NCI-H1105 (cell line): ENCODE data around the gene ANTXR2.

ENCODE experiments used
- DNase-seq: peaks from one replicate; lab custom pipeline; 2025; lab: John Stamatoyannopoulos, UW

ANTXR2 gene

GRCh38 chr4:80092088-80092487 is 19.1 kb upstream of the ANTXR2 start:
- no peak for DNase-seq

GRCh38 chr4:80091688-80092087 is 18.7 kb upstream of the ANTXR2 start:
- no peak for DNase-seq

GRCh38 chr4:80091184-80091583 is 18.2 kb upstream of the ANTXR2 start:
- DNase-seq = no peak

GRCh38 chr4:80090090-80090489 is 17.1 kb upstream of the ANTXR2 start:
- no peak for DNase-seq

- no peak for DNase-seq
Observed at GRCh38 chr4:80088471-80088870, 15.4 kb upstream of the ANTXR2 start.

GRCh38 chr4:80086296-80086695 is 13.3 kb upstream of the ANTXR2 start:
- DNase-seq = no peak

GRCh38 chr4:80085081-80085480 is 12.1 kb upstream of the ANTXR2 start:
- no peak for DNase-seq

GRCh38 chr4:80082693-80083092 is 9.7 kb upstream of the ANTXR2 start:
- no peak for DNase-seq

- DNase-seq = no peak
Observed at GRCh38 chr4:80081566-80081965, 8.5 kb upstream of the ANTXR2 start.

- no peak for DNase-seq
Observed at GRCh38 chr4:80079255-80079923, 6.4 kb upstream of the ANTXR2 start.

GRCh38 chr4:80078346-80079092 is 5.5 kb upstream of the ANTXR2 start:
- DNase-seq = no peak

- no peak for DNase-seq
Observed at GRCh38 chr4:80077639-80078038, 4.6 kb upstream of the ANTXR2 start.

- DNase-seq = no peak
Observed at GRCh38 chr4:80076681-80077080, 3.7 kb upstream of the ANTXR2 start.

- DNase-seq = no peak
Observed at GRCh38 chr4:80075995-80076675, 3.1 kb upstream of the ANTXR2 start.

GRCh38 chr4:80074651-80075050 is 1.6 kb upstream of the ANTXR2 start:
- DNase-seq = no peak

GRCh38 chr4:80074069-80074468 is 1.0 kb upstream of the ANTXR2 start:
- DNase-seq = no peak

- DNase-seq = no peak
Observed at GRCh38 chr4:80073473-80074008, 512 bp upstream of the ANTXR2 start.

- peak; percentile 12 for DNase-seq
Observed at GRCh38 chr4:80072228-80072743, 743 bp downstream of the ANTXR2 start.

- DNase-seq = no peak
Observed at GRCh38 chr4:80071604-80072227, 1.3 kb downstream of the ANTXR2 start.

GRCh38 chr4:80070880-80071603 is 2.0 kb downstream of the ANTXR2 start:
- no peak for DNase-seq
